NCI-H2171 (cell line): Measurements from ENCODE around the gene ATP4B.

Experiments used
- DNase-seq: peaks from one replicate; lab custom pipeline; 2025; lab: John Stamatoyannopoulos, UW

ATP4B gene

DNA sequence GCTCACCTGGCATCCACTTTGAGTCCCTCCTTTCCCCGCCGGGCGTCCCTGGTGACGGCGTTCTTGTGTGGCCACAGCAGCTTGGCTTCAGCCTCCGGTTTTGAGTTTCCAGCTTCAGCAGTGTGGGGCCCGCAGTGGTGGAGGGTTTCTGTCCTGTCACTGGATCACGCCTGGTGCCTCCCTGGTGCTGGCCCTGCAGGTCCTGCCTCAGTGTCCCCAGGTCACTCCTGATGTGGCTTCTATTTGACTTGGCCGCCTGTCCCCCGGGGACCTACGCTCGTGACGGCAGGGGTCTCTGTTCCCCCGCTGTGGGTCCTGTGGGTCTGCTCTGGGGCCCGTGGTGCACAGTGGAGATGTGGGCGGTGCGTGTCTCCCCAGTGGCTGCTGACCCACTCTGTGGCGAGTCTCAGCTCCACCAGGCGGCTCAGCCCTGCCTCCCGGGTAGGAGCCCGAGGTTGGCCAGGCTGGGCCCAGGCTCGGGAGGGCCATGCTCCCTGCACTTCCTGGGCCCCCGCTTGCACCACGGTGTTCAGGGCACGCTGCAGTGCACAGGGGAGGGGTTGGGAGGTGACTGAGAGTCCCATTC is 1.9 kb downstream of the ATP4B start:
- DNase-seq, result no peak

DNA sequence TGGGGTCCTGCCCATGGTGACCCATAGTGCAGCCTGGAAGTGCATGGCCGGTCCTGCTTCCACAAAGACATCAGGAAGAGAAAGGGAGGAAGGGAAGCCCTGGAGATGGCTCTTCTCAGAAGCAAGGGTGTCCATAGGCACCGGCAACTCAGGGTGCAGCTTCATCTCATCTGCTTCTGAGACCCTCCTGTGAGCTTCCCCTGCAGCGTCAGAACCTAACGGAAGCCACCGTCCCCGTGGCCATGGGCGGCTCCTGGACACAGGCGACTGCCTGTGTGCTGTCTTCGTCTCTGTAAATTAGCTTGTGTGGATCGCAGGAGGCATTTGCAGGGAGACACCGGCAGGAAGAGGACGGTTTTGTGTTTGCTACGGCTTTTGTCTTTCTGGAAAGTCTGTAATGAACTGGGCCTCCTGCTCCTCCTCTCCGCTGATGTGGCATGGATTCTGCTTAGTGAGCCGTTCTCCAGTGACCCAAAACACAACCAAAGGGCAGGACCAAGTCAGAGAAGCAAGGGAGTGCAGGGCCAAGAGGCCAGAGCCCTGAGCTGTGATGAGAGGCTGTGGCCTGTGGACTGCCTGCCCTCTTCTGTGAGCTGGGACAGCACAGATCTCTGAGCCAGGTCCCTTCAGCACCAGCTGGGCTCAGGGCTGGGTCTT is 2.5 kb downstream of the ATP4B start:
- no peak for DNase-seq

DNA sequence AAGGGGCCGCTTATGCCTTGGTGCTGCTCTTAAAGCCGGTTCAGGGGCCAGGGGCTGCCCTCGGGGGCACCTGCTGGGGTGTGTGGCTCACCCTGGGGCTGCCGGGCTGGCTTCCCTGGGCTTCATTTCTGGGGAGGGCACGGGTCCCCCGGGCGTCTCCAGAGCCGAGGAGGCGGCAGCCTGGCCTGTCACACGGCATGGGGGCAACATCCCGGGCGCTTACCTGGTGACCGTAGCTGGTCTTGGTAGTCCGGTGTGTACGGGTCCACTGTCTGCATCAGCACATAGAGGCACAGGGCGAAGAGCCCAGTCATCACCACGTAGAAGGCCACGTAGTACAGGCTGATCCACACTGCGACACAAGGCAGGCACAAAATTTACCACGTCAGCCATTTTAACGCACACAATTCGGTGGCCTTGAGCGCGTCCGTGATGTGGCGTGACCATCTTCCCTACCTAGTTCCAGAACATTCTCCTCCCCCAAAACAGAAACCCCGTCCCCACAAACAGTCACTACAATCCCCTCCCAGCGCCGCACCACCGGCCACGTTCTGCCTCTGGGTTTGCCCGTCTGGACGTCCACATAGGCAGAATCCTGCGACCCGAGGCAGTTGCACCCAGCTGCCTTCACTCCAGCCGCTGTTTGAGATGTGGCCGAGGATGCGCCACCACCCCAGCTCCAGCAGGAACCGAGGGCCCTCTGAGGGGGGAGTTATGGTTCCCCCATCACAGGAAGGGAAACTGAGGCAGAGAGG is 3.2 kb downstream of the ATP4B start:
- no peak for DNase-seq

DNA sequence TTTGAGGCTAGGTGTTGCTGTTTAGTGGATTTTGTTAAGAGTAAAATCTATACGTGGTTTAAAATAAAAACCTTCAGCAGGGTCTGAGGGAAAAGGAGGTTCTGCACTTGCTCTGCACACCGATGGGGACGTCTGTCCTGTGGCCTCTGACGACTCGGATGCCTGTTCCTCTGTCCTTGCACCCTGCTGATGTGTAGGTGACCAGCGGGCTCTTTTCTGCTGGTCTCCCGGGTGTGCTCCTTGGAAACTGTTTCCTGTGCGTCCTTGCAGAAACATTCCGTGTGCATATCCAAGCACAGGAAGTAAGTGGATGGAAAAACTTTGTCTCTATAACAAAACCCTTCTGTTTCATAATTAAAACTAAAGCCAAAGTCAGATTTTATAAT is 3.8 kb downstream of the ATP4B start:
- DNase-seq, result no peak

DNA sequence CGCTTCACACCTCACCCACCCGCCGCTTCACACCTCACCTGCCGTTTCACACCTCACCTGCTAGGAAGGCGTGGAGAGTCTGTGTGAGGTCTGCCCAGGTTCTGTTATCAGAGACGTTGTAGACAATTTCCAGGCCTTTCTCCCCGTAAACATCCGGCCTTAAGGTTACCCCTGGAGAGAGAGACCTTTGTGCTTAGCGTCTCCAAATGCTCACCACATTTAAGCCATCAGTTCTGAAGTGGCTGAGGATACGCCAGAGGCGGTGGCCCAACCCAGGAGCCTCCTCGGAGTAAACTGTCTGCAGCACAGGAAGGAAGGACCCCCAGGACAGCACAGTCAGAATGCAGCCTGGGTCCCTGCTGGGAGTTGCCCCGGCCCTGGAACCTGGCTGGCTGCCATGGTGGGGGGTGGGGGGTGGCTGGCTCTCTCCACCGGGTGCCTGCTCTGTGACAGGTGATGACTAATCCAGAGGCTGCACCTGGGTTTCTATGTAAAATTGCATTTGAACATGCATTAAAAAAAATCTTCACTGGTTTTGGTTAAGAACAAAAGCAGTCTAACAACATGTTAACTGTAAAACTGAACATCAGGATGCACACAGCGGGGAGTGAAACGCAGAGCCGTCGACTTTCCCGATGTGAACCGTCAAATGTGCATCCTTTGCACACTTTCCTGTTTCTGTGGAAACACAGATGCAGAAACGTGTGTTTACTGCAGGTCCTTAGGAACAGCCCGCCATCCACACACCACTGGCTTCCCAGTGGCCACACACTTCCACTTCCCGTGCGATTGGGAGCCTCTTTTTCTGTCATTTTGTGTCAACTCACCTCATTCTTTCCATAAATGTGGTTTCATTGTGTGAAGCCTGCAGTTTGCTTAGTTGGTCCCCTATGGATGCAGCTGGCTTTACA is 4.5 kb downstream of the ATP4B start:
- DNase-seq, result peak; percentile 34

DNA sequence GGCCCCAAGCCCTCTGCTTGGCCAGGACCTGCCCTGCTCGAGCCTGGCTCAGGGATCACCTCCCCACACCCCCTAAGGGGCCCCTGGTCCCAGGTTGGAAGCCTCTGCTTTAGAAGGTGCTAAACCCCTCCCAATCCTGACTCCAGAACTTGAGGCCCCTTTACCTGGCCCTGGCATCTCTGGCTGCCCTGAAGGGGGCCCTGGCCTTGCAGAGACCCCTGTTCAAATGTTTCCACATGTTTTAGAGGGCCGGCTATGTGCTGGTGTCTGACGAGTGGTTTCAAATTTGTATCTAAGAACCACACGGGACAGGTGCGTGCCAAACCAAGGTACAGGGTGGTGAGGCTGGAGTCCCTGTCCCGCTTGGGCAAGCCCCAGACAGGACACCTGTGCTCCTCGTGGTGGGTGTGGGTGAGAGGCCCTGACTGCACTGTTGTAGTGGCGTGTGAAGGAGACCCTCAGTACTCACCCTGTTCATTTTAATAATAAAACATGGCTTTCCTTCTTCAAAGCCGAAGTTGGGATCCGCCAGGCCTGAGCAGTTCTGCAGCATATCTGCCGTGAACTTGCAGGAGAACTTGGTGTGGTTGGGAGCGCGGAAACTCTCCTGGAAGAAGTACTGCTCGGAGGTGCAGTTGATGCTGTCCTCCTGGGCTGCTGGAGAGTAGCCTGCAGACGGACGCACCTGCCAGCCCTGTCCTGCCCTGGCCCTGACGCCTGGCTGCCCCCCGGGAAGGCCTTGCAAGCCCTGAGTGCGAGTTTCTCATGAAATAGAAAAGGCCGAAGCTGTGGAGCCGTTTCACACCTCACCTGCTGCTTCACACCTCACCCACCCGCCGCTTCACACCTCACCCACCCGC is 5.4 kb downstream of the ATP4B start:
- DNase-seq, result no peak

DNA sequence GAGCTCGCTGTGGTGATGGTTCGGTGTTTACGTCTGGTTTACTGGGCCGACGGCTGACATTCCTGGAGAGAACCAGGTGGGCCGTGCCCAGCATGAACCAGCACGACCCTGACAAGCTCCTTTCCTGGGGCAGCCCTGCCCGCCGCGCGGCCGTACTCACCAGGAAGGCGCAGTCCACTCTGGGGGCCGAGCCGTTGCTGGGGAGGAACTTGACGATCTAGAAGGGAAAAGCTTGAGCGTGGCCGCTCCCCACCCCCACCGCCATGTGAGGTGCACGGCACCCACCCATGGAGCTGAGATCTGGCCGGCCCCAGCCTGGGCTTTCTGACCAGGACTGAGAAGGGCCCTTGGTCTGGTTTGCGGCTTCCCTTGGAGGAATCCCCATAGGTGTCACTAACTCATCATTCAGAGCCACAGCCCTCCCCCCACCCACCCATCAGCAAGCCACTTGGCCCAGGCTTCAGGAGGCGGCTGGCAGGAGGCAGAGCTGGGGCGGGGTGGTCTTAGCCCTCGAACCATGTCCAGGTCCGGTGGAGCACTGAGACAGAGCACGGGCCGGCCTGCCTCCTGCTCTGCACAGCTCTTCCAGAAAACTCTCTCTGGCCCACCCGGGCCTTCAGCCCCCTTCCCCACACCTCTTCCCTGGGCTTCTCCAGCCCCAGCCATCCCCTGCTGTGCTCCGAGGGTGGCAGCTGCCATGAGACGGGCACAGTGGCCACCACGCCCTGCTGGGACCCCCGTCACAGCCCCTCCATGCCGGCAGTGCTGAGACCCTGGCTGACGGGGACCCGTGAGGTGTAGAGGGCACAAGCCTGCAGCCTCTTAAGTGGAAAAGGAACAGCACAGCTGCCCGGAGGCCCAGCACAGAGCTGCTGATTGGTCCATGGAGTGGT is 6.2 kb downstream of the ATP4B start:
- no peak for DNase-seq

DNA sequence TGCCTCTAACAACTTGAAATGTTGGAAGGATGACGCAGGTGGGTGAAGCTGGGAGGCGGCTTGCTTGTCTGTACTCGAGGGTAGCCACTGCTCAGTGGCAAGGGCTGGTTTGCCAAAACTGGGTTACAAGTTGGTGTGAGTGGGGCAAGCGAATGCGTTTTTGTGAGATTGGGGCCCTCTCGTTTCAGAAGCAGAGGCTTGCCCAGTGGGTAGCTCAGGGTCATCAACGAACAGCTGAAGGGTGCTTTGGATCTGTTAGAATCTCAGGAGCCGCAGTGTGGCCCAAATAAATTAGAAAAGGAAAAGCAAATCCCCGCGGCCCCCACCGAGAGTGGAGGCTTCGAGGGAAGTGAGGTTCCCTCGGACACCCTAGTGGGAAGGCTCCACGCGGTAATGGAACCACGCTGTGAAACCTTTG is 7.3 kb downstream of the ATP4B start:
- DNase-seq, result no peak

DNA sequence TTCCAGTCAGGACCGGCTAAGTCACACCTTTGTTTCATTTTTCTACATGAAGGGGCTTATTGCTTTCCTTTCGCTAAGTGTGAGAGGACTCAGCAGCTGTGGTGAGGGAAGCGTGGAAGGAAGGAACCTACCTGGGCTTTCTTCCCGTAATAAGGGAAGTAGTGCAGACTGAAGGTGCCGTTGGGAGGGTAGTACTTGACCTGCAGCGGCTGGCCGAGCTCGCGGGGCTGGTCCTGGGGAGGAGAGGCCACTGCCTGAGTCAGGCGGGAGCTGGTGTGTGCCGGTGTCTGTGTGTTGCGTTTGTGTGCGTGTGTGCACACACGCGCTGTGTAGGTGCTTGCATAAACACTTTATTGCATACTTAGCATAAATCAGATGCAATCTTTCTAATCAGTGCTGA is 7.7 kb downstream of the ATP4B start:
- DNase-seq, result no peak

DNA sequence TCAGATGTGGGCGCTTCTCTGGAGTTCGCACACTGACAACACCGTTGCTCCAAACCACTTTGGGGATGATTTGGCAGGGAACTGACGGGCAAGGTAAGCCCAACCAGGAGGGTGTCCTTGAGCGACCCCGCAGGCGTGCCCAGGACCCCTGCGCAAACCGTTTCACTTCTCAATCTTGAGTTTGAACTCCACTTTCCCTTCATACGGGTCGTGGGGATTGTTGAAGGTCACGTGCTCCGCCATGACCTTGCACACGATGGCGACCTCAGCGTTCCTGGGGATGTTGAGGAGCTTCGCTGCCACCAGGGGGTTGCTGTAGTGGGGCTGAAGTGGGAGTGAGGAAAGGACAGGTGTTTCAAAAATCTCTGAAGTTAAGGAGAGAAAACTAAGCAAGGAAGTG is 8.8 kb downstream of the ATP4B start:
- no peak for DNase-seq

DNA sequence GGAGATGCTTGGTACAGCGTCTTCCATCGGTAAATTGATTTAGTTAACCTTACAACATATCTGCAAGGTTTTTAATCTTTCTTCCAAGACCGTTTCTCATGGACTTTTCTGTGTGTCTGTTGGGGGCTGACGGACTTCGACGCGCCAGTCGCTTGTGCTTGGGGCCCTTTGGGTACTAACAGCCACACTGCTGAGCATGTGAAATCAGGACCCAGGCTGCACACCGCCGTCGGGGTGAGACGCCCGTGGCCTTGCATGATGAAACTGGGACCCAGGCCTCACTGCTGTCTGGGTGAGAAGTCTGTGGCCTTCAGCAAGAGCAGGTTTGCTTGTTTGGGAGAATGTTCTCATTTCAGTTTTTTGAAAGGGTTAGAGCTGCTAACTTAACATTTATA is 9.8 kb downstream of the ATP4B start:
- DNase-seq, result no peak

DNA sequence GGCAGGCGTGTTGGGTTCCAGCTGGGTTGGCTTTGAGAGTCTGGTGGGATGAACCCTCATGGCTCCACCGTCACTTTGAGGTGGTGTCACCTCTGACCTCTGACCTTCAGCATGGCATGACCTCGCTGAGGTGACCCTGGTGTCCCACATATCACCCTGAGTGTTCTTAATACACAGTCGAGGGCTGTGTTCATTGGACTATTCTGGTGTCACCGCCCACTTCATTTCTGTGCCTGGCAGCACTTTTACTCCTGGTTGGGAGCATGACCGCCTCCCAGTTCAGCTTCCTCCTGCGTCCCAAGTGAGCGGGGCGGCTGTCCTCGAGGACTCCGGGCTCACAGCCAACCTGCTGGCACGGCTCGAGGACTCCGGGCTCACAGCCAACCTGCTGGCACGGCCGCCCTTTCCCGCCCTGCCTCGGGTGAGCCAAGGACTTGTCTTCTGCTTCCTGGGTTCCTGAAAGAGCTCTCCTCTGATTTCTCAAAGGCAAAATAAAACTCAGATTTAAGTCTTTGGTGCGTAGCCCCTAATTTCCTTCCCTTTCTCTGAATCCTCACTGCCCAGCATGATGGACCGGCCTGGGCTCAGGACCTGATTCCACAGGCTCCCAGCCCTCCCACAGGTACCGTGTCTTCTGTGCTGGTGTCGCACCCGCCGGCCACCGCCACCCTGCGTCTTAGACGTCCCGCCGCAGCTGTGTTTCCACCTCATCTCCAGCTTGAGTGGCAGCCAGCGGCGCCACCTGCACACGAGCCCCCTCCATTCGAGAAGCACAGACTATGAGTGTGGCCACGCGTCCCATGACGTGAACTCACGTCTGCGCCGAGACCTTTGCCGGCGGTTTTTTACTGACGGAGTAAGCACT is 10.4 kb downstream of the ATP4B start:
- peak; percentile 88 for DNase-seq

DNA sequence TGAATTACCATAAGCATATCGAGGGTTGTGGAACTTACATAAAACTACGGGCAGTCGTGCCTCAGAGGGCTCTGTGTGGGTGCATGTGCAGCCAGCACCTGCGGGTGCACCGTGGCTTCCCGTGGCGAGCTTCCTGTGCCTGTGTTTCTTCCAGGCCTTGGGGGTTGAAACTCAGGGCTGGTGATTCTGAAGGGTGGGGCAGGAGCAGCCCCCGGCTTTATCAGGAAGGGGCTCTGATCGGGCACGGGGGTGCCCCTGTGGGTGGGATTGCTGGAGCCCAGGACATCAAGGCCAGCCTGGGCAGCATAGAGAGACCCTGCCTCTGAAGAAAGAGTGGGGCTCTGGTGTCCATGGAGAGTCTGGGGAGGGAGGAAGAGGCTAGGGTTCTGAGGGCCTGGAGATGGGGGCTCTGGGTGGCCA is 11.1 kb downstream of the ATP4B start:
- no peak for DNase-seq

DNA sequence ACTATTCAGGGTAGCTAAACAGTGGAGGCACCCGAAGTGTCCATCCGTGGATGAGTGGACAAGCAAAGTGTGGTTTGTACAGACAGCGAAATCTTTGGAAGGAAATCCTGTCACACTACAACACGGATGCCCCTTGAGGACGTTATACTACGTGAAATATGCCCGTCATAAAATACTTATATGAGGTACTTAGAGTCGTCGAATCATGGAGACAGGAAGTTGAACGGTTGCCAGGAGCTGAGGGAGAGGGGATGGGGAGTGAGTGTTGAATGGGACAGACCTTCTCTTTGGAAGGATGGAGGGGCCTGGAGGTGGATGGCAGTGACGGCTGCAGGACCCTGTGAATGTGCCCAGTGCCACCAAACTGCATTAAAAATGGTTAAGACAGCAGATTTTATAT is 11.6 kb downstream of the ATP4B start:
- DNase-seq, result no peak

DNA sequence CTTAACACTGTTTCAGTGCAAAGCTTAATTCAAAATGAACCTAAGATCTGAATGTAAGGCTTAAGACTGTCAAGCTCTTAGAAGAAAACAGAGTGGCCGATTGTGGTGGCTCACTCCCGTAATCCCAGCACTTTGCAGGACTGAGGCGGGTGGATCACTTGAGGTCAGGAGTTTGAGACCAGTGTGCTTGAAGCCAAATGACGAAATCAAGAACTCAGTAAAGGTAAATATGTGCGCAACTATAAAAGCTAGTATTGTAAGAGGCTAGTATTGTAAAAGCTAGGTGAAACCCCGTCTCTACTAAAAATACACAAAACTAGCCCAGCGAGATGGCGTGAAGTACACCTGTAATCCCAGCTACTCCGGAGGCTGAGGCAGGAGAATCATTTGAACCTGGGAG is 12.7 kb downstream of the ATP4B start:
- DNase-seq, result no peak

DNA sequence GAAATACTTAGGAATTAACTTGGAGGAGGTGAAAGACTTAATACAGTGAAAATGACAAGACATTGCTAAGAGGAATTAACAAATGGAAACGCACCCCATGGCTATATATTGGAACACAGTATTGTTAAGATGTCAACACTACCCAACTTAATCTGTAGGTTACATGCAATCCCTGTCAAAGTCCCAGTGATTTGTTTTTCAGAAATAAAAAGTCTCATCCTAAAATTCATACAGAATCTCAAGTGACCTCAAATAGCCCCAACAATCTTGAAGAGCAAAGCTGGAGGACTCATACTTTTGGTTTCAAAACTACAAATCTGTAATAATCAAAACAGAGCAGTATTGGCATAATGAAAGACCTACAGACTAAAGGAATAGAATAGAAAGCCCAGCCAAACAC is 13.2 kb downstream of the ATP4B start:
- no peak for DNase-seq

DNA sequence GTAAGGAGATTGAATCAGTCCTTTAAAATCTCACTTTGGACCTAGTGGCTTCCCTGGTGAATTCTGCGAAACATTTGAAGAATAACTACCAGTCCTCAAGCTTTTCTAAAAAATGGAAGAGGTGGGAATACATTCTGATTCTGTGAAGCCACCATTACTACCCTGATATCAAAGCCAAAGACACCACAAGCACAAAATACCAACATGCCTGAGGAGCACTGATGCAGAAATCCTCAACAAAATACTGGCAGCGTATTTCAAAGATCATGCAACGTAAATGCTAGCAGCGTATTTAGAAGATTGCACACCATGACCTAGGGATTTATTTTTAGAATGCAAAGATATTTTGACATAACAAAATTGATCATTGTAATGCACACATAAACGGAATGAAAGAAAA is 14.4 kb downstream of the ATP4B start:
- no peak for DNase-seq

DNA sequence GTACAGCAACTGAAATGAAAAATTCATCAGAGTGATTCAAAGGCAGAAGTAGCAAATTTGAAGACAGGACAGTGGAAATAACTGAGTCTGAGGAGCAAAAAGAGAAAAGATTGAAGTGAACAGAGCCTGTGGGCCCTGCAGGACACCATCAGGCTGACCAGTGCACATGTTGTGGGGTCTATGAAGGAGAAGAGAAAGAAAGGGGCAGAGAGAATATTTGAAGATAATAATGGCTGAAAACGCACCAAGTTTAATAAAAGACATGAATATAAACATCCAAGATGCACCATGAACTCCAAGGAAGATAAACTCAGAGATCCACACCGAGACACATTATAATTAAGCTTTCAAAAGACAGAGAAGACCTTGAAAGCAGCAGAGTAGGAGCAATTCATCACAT is 15.4 kb downstream of the ATP4B start:
- DNase-seq, result no peak

DNA sequence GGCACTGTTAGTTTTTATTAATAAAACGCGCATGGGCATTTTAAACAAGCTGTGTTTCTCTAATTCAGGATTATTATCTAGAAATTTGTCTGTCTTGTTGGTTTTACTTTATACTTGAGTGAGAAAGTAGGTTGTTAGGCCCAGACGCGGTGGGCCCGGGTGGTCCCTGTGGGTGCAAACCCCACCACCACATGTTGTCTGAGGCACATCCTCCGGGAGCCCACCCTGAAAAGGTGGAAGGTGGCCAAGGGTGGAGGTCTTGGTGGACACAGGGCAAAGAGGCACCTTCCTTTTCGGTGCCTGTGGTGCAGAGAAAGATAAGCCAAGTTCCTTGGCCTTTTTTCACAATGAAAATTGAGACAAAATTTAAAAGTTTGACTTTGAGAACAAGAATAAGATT is 16.6 kb downstream of the ATP4B start:
- DNase-seq, result no peak
